ENCODE measurements around the gene SEC24C.
A peak's percentile ranks its signal among the peaks of the same experiment; 100 is the strongest.

The SEC24C gene

DNA sequence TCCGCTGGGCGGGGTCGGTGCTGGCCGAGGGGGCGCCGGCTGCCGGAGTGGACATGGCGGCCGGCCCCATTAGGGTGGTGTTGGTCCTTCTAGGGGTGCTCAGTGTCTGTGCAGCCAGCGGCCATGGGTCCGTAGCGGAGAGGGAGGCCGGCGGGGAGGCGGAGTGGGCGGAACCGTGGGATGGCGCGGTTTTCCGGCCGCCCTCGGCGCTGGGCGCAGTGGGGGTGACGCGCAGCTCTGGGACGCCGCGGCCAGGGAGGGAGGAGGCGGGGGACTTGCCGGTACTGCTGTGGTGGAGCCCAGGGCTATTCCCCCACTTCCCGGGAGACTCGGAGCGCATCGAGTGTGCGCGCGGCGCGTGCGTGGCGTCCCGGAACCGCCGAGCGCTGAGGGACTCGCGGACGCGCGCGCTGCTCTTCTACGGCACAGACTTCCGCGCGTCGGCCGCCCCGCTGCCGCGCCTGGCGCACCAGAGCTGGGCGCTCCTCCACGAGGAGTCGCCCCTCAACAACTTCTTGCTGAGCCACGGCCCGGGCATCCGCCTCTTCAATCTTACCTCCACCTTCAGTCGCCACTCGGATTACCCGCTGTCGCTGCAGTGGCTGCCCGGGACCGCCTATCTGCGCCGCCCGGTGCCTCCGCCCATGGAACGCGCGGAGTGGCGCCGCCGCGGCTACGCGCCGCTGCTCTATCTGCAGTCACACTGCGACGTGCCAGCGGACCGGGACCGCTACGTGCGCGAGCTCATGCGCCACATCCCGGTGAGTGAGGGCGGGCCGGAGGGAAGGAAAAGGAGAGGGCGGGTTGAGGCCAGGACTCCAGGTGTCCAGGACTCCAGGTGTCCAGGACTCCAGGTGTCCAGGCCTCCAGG lies 28.3 kb downstream of the SEC24C start:
- peak overlapping the region; percentile 62 for H3K4me3 ChIP-seq (replicated peaks in 1 of 2; ENCODE audit: low read depth in 2 of 2, low read length in 2 of 2)
- TF ChIP-seq, protein P1, sequence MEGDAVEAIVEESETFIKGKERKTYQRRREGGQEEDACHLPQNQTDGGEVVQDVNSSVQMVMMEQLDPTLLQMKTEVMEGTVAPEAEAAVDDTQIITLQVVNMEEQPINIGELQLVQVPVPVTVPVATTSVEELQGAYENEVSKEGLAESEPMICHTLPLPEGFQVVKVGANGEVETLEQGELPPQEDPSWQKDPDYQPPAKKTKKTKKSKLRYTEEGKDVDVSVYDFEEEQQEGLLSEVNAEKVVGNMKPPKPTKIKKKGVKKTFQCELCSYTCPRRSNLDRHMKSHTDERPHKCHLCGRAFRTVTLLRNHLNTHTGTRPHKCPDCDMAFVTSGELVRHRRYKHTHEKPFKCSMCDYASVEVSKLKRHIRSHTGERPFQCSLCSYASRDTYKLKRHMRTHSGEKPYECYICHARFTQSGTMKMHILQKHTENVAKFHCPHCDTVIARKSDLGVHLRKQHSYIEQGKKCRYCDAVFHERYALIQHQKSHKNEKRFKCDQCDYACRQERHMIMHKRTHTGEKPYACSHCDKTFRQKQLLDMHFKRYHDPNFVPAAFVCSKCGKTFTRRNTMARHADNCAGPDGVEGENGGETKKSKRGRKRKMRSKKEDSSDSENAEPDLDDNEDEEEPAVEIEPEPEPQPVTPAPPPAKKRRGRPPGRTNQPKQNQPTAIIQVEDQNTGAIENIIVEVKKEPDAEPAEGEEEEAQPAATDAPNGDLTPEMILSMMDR (IDR thresholded peaks at IDR 0.05; ENCODE audit: low read depth, low read length) = no peak
- peak; percentile 83 to 84 for DNase-seq (ENCODE audit: low read depth in 2 of 2)

DNA sequence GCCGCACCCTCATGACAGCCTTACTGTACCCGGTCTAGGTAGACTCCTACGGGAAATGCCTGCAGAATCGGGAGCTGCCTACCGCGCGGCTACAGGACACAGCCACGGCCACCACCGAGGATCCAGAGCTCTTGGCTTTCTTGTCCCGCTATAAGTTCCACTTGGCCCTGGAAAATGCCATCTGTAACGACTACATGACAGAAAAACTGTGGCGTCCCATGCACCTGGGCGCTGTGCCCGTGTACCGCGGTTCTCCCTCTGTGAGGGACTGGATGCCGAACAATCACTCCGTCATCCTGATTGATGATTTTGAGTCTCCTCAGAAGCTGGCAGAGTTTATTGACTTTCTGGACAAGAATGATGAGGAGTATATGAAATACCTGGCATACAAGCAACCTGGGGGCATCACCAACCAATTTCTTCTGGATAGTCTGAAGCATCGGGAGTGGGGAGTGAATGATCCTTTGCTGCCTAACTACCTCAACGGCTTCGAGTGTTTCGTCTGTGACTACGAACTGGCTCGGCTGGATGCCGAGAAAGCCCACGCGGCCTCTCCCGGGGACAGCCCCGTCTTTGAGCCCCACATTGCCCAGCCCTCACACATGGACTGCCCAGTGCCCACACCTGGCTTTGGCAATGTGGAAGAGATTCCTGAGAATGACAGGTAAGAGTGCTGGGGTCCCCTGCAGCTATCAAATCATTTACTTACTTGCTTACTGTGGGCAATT lies 29.1 kb downstream of the SEC24C start:
- DNase-seq (ENCODE audit: low read depth in 2 of 2) = peak in 1 of 2 donors; percentile 22
- H3K4me3 ChIP-seq (replicated peaks in 1 of 2; ENCODE audit: low read depth in 2 of 2, low read length in 2 of 2) = peak overlapping the region; percentile 62
- TF ChIP-seq, protein P1 (IDR thresholded peaks at IDR 0.05; ENCODE audit: low read depth, low read length) = no peak

DNA sequence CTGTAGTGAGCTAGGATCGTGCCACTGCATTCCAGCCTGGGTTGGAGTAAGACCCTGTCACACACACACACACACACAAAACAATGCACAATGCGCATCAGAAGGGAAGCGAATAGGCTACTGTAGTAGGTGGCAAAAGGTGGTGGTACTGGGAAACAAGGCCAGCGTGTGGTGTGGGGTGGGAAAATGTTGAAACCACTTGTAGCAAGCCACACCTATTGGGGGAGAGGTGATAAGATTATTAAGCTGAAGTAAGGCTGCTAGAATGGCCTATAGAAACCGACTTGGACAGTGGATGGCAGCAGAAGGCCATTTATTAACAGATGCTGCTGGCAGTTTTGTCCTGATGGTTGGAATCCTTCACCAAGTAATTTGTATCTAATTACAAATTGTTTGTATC lies 30.5 kb downstream of the SEC24C start:
- DNase-seq (ENCODE audit: low read depth in 2 of 2) = peak; percentile 39 to 58
- TF ChIP-seq, protein P1 (IDR thresholded peaks at IDR 0.05; ENCODE audit: low read depth, low read length) = no peak
- peak overlapping the region; percentile 62 for H3K4me3 ChIP-seq (replicated peaks in 1 of 2; ENCODE audit: low read depth in 2 of 2, low read length in 2 of 2)

DNA sequence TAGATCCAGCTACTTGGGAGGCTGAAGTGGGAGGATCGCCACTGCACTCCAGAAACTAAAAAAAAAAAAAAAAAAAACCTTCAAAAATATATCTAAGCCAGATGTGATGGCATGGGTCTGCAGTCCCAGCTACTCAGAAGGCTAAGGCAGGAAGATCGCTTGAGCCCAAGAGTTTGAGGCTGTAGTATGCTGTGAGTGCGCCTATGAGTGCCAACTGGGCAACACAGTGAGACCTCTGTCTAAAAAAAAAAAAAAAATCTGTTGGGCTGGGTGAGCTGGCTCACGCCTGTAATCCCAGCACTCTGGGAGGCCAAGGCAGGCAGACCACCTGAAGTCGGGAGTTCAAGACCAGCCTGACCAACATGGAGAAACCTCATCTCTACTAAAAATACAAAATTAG lies 34.8 kb downstream of the SEC24C start:
- no peak overlapping the region for H3K4me3 ChIP-seq (replicated peaks in 1 of 2; ENCODE audit: low read depth in 2 of 2, low read length in 2 of 2)
- DNase-seq (ENCODE audit: low read depth in 2 of 2) = no peak

DNA sequence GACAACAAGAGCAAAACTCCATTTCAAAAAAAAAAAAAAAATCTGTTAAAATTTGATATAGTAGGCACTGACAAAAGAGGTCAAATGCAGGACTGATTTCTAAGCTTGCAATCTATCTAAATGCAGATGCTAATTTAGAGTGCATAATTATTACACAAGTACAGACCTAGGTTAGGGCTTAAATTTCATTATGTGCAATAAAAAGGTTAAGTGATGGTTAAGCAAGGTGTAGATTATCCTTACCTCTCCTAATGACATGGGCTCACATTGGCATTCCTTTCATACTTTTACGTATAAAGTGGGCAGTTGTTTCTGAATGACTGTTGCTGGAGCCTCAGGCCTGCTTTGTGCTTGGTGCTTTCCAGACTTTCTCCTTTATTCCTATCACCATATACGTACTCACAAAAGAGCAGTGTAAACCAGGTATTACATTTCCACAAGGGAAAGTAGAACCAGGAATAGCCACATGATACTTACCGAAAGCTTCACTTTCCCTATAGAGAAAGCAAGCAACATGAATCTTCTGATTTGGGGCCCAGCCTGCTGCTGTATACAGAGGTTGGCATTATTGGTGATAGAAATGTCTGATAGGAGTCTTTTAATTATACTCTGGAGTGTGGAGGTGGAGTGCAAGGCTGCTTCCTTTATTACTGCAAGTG lies 35.5 kb downstream of the SEC24C start:
- TF ChIP-seq, protein P1 (IDR thresholded peaks at IDR 0.05; ENCODE audit: low read depth, low read length) = no peak
- H3K4me3 ChIP-seq (replicated peaks in 1 of 2; ENCODE audit: low read depth in 2 of 2, low read length in 2 of 2) = no peak overlapping the region
- no peak for DNase-seq (ENCODE audit: low read depth in 2 of 2)

More for the DNA sequence above, 34.8 kb downstream of the SEC24C start:
- TF ChIP-seq, protein P1 (IDR thresholded peaks at IDR 0.05; ENCODE audit: low read depth, low read length) = no peak

DNA sequence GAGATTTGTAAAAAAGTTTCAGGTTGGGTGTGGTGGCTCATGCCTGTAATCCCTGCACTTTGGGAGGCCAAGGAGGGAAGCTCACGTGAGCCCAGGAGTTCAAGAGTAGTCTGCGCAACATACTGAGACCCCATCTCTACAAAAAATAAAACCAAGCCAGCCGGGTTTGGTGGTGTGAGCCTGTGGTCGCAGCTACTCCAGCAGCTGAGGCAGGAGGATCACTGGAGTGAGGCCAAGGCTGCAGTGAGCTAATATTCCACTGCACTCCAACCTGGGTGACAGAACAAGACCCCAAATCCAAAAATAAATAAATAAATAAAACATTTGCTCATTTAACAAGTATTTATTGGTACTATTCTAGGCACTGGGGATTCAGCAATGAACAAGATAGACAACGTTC lies 36.1 kb downstream of the SEC24C start:
- no peak overlapping the region for H3K4me3 ChIP-seq (replicated peaks in 1 of 2; ENCODE audit: low read depth in 2 of 2, low read length in 2 of 2)
- DNase-seq (ENCODE audit: low read depth in 2 of 2) = no peak
- TF ChIP-seq, protein P1 (IDR thresholded peaks at IDR 0.05; ENCODE audit: low read depth, low read length) = no peak
